ENCODE data around the gene AKAP14.

GRCh38 chrX:119885554-119886428 is 9.9 kb upstream of the AKAP14 start:
- no peak for TF ChIP-seq CTCF (IDR thresholded peaks at IDR 0.05)
- TF ChIP-seq POLR2A (IDR thresholded peaks at IDR 0.05), result no peak
